Urinary bladder (tissue), 4 donors: ENCODE results near the gene ERC2. TPM values are rescaled to one million over a fixed set of nuclear protein-coding genes. Genes with fewer than 3 reads are reported as not detected.

Source experiments
- DNase-seq: peaks from one replicate; pipeline ENCODE4 v3.0.0-alpha.2; 2015; ENCODE audit errors: extremely low spot score
- H3K27ac ChIP-seq: one replicate; pipeline ENCODE4 v1.5.1; 2013; ENCODE audit warnings: low read depth, mild to moderate bottlenecking, moderate library complexity
- H3K36me3 ChIP-seq: one replicate; pipeline ENCODE4 v1.6.1; 2013; ENCODE audit warnings: mild to moderate bottlenecking, moderate library complexity; ENCODE audit not compliant: insufficient read depth
- H3K4me1 ChIP-seq: one replicate; pipeline ENCODE4 v1.6.1; 2013; ENCODE audit warnings: mild to moderate bottlenecking, moderate library complexity; ENCODE audit not compliant: insufficient read depth
- H3K4me3 ChIP-seq: one replicate; pipeline ENCODE4 v1.5.1; 2013; ENCODE audit warnings: low read depth, low read length
- WGBS: extraction: QIAGEN DNeasy Blood & Tissue Kit; methylation state at CpG from one replicate; pipeline ENCODE4 v1.1.7; 2013; 5-methylcytosine and 5-hydroxymethylcytosine counted together
- polyA plus RNA-seq: library from polyadenylated mRNA; stranded (reverse); fragments of 200-250 nt; gene quantifications from one replicate; pipeline ENCODE4 v1.2.3, GENCODE V29; 2013
- total RNA-seq: library from RNA; depleted of rRNA; stranded (reverse); fragments of >200 nt; gene quantifications from one replicate; pipeline ENCODE4 v1.2.3, GENCODE V29; 2014
- donor health status: healthy with polysubstance abuse.
- donor health status: healthy.

The ERC2 gene
- total and polyA plus RNA-seq, 2 donors, result 0.49 to 3.0 TPM

DNA sequence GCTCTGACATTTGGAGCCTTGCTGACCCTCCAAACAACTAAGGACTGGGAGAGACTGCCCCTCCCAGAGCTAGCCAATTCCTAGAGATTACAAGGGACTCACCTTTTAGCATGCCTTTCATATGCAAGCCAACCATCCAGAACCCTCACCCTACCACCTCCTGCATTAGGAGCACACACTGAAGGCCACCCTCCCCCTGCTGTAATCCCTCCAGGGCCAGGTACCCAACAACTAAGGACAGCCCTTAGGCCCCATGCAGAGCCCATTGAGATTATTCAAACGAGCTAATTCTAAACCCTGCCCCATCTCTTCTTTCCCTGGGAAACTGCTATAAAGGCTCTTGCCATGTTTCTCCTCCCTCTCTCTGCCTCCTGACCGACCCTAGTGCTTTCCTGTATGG, 352.6 kb downstream of the ERC2 start:
- 25% methylated on average over 2 of the region's 2 CpGs for WGBS
- no peak for DNase-seq

DNA sequence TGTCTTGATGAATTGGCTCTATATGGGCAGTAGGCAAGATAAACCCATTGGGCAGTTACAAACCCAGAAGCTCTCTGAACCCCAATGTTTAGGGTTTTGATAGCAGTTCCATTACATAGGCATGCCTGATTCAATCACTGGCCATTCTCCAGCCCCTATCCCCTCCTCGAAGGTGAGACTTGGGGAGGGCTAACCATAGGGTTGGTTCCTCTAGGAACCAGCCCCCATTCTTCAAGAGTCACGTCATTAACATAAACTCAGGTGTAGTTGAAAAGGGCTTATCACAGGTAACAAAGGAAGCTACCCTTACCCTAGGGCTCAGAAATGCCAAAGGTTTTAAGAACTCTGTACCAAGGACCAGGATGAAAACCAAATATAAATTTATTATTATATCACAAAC, 353.1 kb downstream of the ERC2 start:
- no peak overlapping the region for H3K4me3 ChIP-seq
- no peak overlapping the region for H3K27ac ChIP-seq
- no peak for DNase-seq
- no peaks in the 10 kb centered on the region for H3K4me1 ChIP-seq
- WGBS, result 79% methylated on average over 2 of the region's 2 CpGs
- H3K36me3 ChIP-seq, result no peaks in the 10 kb centered on the region

More for the DNA sequence above, 352.6 kb downstream of the ERC2 start:
- no peaks in the 10 kb centered on the region for H3K4me1 ChIP-seq
- H3K27ac ChIP-seq, result no peak overlapping the region
- no peaks in the 10 kb centered on the region for H3K36me3 ChIP-seq
- H3K4me3 ChIP-seq, result no peak overlapping the region

DNA sequence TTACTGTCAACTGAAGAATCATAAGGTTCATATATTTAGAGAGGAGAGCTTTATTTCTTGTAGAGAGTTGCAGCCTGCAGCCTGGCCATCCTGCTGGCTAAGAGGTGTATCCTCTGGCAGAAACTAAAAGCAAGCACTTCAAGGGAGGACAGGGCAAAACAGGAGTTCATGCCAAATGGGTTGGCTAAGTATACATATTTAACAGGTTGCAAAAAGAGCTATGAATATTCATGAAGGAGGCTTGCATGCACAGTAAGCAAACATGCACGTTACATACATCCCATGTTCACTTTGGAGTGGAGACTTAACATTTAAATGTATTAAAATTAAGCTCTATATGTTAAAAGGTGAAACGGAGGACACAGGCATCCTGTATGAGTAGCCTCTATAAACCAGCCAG, 354.4 kb downstream of the ERC2 start:
- no peaks in the 10 kb centered on the region for H3K4me1 ChIP-seq
- 87% methylated on average over 2 of the region's 2 CpGs for WGBS
- H3K27ac ChIP-seq, result no peak overlapping the region
- H3K4me3 ChIP-seq, result no peak overlapping the region
- no peak for DNase-seq
- H3K36me3 ChIP-seq, result no peaks in the 10 kb centered on the region

DNA sequence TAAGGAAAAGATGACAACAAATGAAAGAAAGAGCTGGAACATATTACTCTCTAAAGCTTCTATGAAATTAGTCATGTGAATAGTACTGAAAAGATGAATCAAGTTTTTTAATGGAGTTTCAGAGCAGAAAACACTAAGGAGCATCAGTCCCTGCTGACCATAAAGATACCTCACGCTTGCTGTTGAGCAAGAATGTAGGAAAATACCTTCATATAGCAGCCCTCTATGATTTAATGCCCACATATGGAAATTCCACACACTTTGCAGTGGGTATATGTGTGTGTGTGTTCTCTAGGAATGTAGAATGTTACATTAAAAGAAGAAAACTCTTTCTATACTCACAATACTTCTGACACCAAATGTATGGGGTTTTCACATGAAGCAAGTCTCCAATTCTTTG, 355.0 kb downstream of the ERC2 start:
- no peak for DNase-seq
- WGBS, result 84% methylated on average over 1 of the region's 1 CpG
- Histone ChIP-seq H3K27ac (no peak overlapping the region), H3K4me1 (no peaks in the 10 kb centered on the region), H3K36me3 (no peaks in the 10 kb centered on the region), H3K4me3 (no peak overlapping the region)

DNA sequence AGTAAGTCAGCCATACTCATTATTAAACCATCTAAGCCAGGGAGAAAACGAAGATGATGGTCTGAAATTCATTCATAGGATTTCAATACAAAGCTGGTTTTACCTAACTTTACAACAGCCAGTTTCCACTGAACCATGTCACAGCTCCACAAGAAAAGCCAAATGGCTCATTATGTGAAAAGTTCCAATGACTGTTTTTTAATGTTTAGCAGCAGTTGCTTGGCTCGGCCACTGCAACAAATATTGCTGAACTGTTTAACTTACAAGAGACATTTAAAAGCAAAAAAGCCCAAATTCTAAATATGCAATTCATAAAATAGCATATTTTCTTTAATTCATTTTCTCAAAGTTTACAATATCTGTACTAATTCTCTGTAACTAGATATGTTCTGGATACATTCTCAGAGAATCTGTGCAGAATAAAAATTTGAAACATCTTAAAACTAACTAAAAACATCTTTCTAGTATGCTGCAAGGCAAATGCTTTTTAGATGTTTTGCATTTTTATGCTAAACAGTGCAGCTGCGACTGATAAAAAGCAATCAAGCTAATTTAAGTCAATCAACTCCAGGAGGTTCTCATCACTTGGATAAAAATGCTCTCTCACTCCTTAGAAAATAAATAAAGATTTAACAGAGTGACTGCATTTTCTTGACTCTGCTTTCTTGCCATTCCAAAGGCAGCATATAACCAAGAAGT, 356.5 kb downstream of the ERC2 start:
- H3K4me3 ChIP-seq, result no peak overlapping the region
- no peak for DNase-seq
- WGBS, result 31% methylated on average over 3 of the region's 3 CpGs
- H3K36me3 ChIP-seq, result no peaks in the 10 kb centered on the region
- no peaks in the 10 kb centered on the region for H3K4me1 ChIP-seq
- H3K27ac ChIP-seq, result no peak overlapping the region

DNA sequence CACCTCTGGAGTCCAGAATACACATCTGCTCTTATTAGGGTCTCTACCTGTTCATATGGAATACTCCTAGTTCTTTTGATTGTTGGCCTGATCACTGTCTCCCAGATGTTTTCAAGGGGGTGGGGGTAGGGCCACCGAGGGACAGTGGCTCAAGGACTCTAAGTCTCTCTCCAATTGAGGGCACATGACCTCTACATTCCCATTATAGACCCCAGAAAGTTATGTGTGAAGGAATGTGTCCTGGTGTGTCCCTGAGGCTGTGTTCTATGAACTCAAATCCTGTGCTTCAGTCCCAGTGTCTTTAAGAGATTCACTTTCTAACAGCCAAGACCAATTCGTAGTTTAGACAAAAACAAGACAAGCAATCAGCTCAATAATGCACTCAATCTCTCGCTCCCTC, 357.4 kb downstream of the ERC2 start:
- 66% methylated on average over 3 of the region's 3 CpGs for WGBS
- Histone ChIP-seq H3K4me3 (no peak overlapping the region), H3K36me3 (no peaks in the 10 kb centered on the region), H3K27ac (no peak overlapping the region), H3K4me1 (no peaks in the 10 kb centered on the region)
- no peak for DNase-seq

DNA sequence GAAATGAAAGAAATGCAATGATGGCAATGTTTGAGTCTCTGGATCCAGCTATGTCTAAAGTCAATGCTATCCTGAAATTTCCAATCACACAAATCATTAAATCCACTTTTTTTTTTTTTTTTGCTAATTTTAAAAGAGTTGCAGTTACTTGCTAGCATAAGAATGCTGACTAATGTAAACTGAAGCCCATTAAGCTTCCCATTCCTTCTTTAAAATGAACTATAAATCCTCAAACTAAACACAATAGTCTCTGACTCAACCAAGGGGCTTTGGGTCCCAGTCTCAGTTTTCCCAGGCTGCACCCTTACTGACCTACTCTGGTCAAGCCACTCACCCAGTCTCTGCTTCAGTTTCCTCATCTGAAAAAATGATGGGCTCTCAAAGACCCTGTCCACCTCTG, 361.1 kb downstream of the ERC2 start:
- Histone ChIP-seq H3K36me3 (no peaks in the 10 kb centered on the region), H3K4me3 (no peak overlapping the region), H3K27ac (no peak overlapping the region), H3K4me1 (no peaks in the 10 kb centered on the region)
- no peak for DNase-seq

DNA sequence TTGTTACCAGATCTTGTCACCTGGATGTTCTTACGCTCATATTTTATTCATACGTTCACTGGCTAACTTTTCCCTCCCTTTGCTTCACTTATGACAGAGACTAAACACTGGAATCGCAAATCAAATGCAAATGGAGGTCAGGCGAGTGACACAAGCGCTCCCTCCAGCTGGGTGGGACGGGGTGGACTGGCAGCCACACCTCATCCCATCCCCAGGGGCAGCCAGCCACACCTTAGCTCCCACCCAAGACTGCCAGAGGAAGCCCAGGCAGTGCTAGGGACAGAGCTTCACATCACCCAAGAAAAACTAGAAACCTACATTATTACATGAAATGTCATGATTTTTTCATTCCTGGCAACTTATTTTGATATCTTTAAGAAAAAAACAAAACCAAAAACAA, 366.2 kb downstream of the ERC2 start:
- 84% methylated on average over 6 of the region's 6 CpGs for WGBS
- no peaks in the 10 kb centered on the region for H3K36me3 ChIP-seq
- no peak overlapping the region for H3K4me3 ChIP-seq
- no peak overlapping the region for H3K27ac ChIP-seq
- DNase-seq, result no peak
- H3K4me1 ChIP-seq, result no peaks in the 10 kb centered on the region

DNA sequence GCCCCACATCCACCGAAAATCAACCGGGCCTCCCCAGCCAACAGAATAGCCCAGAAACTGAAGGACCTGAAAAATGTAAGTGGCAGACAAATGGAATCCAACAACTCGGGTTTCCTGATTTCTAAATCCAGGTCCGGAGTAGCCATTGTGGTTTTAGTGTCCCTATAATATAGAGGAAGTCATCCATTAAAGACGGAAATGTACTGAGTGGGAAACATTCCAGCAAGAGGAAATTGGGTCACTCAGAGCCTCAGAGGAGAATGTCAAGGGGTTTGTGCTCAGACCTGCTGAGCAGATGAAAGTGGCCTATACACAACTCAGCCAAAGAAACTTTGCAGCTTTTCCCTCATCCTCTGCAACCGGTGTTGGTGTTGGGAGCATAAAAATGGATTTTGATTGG, 366.7 kb downstream of the ERC2 start:
- whole genome bisulfite sequencing, result 65% methylated on average over 6 of the region's 6 CpGs
- no peaks in the 10 kb centered on the region for H3K4me1 ChIP-seq
- no peak for DNase-seq
- no peak overlapping the region for H3K27ac ChIP-seq
- no peaks in the 10 kb centered on the region for H3K36me3 ChIP-seq
- no peak overlapping the region for H3K4me3 ChIP-seq

DNA sequence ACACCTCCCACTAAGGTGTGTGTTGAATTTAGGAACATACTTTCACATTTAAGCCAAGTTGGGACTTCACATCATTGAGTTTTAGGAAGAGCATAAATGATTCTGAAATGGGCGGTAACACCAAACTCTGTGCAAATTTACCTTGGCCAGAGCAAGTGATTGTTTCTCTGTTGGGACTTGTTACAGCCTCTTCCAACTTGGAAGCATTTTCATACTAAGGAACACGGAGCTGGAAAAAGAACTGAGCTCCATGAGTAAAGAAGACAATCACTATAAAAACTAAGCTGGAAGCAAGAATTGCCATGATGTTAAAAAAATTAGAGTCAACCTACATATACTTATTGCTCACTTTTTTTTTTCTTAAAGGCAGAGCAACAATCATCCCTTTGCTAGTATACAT, 371.3 kb downstream of the ERC2 start:
- Histone ChIP-seq H3K27ac (no peak overlapping the region), H3K36me3 (no peaks in the 10 kb centered on the region), H3K4me3 (no peak overlapping the region), H3K4me1 (no peaks in the 10 kb centered on the region)
- DNase-seq, result no peak
- WGBS, result 73% methylated on average over 2 of the region's 2 CpGs

DNA sequence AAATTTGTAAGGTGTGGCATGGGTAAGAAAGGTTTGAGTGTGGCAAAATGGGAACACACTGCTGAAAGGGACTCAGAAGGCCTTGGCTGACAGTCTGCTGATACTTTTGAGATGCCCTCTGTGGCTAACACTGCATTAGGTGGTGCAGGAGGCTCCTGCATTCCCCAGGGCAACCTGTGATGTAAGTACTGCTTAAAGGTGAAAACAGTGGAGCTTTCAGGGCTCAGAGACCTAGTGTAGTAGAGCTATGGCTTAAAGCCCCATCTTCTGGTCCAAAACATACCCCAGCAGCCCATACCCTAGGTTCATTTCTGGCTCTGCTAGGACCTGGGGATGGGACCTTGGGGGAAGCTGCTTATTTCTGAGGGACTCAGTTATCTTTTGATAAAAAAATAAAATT, 374.1 kb downstream of the ERC2 start:
- DNase-seq, result no peak
- Histone ChIP-seq H3K27ac (no peak overlapping the region), H3K4me3 (no peak overlapping the region), H3K36me3 (no peaks in the 10 kb centered on the region), H3K4me1 (no peaks in the 10 kb centered on the region)

DNA sequence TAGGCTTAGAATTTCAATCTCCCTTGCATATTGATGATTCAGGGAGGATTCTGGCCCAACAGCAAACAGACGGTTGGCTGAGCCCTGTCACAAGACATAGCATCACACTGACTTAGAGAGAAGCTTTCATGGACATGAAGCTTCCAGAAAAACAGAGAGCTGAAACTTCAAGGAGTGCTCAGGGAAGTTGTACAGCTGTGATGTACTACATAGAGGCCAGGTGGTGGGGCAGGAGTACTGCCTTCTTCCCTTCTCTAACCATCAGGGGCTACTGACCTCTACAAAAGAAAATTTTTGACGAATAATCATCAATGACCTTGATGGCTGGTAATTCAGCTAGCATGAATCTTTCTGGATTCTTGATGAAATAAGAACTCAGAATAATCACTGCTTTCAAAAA, 378.5 kb downstream of the ERC2 start:
- Histone ChIP-seq H3K36me3 (no peaks in the 10 kb centered on the region), H3K4me1 (no peaks in the 10 kb centered on the region), H3K27ac (no peak overlapping the region), H3K4me3 (no peak overlapping the region)
- WGBS, result 97% methylated on average over 2 of the region's 2 CpGs
- DNase-seq, result no peak

DNA sequence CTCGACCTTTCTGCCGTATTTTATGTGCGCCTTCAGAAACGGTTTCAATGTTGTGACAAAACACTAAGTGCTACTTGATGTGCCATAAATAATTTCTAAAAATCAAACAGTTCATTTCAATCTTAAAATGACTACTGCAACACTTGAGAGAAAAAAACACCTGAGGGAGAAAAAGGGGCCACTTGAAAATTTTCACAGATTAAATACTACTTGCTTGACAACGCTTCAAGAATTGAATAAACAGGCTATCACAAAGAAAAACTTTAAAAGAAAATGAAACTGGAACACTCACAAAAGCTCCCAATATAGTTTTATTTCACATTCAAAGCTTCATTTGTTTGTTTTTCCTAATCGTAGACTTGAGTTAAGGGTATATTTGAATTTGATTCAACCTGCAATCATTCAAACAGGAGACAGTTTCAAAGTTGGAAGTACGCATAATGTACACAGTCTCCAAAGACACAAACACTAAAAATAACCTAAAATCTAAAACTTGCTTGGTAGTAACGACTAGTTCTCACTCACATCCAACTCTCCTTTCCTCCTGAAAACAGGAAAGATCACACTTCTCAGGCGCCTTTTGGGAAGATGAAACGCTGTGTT, 380.7 kb downstream of the ERC2 start:
- H3K36me3 ChIP-seq, result no peaks in the 10 kb centered on the region
- no peaks in the 10 kb centered on the region for H3K4me1 ChIP-seq
- no peak overlapping the region for H3K4me3 ChIP-seq
- DNase-seq, result no peak
- no peak overlapping the region for H3K27ac ChIP-seq
- 71% methylated on average over 10 of the region's 10 CpGs for WGBS

DNA sequence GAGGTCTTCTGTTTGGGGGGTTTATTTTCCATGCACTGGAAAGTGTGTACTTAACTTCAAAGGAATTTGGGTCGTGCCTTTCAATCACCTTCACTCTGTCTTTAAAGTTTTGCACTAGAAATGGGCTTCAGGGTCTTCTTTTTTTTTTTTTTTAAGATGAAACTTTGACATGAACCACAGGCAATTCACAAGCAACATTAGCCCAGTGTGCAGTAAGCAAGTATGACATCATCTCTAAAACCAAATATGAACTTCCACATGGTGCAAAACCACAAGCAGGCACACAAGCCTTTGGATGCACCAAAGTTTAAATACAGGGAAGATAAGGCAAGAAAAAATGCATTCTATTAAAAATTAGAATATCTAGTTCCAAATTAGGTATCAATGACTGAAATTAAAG, 381.9 kb downstream of the ERC2 start:
- Histone ChIP-seq H3K27ac (no peak overlapping the region), H3K36me3 (no peaks in the 10 kb centered on the region), H3K4me1 (no peaks in the 10 kb centered on the region), H3K4me3 (no peak overlapping the region)
- WGBS, result 76% methylated on average over 1 of the region's 1 CpG
- DNase-seq, result no peak

DNA sequence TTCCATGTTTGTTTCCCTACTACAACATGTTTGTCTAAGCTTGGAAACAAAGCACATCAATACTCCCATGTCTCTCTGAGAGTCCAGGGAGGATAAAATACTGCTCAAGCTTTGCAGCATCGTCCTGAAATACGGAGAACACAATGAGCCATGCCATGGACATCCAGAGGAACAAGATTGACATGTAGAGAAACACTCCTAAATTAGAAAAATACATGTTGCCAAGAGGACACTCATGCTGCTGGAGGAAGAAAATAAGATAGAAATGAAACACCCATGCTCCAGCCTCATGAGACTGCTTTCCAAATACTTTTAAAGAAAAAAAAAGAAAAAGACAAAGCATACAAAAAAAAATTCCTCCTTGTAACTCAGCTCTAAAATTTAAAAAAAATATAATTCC, 387.0 kb downstream of the ERC2 start:
- H3K36me3 ChIP-seq, result no peaks in the 10 kb centered on the region
- 67% methylated on average over 2 of the region's 2 CpGs for WGBS
- no peak overlapping the region for H3K4me3 ChIP-seq
- H3K27ac ChIP-seq, result no peak overlapping the region
- H3K4me1 ChIP-seq, result no peaks in the 10 kb centered on the region
- no peak for DNase-seq
